Smooth muscle cell (in vitro differentiated cells): ENCODE data around the gene NTF4. TPM values are rescaled to one million over a fixed set of nuclear protein-coding genes. Genes with fewer than 3 reads are reported as not detected.
A peak's percentile ranks its signal among the peaks of the same experiment; 100 is the strongest.
"Not testable (repeated sequence)": the region's sequence is repeated elsewhere in the genome, so short reads cannot be mapped to it uniquely, and the experiment has no call there.

Experiments used
- DNase-seq: peaks from one replicate; lab custom pipeline; 2025; ENCODE audit not compliant: unreplicated experiment; lab: John Stamatoyannopoulos, UW
- H2AFZ ChIP-seq: fragments of 200-600 bp; sonication (generic); 2 replicates; pipeline ENCODE4 v1.6.0; 2016; ENCODE audit warnings: antibody characterized with exemption, low read depth, mild to moderate bottlenecking
- H3F3A ChIP-seq: fragments of 200-600 bp; sonication (generic); 2 replicates; pipeline ENCODE4 v1.6.0; 2017; ENCODE audit warnings: antibody characterized with exemption, low read depth
- H3K27ac ChIP-seq: fragments of 200-600 bp; sonication (generic); 2 replicates; pipeline ENCODE4 v1.5.1; 2016; ENCODE audit warnings: low read depth, mild to moderate bottlenecking
- H3K27me3 ChIP-seq: fragments of 200-600 bp; sonication (generic); 2 replicates; pipeline ENCODE4 v1.6.1; 2016; ENCODE audit warnings: low read depth, mild to moderate bottlenecking
- H3K36me3 ChIP-seq: fragments of 200-600 bp; sonication (generic); 2 replicates; pipeline ENCODE4 v1.5.1; 2016; ENCODE audit warnings: low read depth
- H3K4me1 ChIP-seq: fragments of 200-600 bp; sonication (generic); 2 replicates; pipeline ENCODE4 v1.5.1; 2016; ENCODE audit warnings: low read depth
- H3K4me2 ChIP-seq: fragments of 200-600 bp; sonication (generic); 2 replicates; pipeline ENCODE4 v1.6.0; 2016; ENCODE audit warnings: mild to moderate bottlenecking
- H3K4me3 ChIP-seq: fragments of 200-600 bp; sonication (generic); 2 replicates; pipeline ENCODE4 v1.5.1; 2016; ENCODE audit warnings: mild to moderate bottlenecking
- H3K79me2 ChIP-seq: fragments of 200-600 bp; sonication (generic); 2 replicates; pipeline ENCODE4 v1.6.0; 2016; ENCODE audit warnings: low read depth, mild to moderate bottlenecking
- H3K9ac ChIP-seq: fragments of 200-600 bp; sonication (generic); 2 replicates; pipeline ENCODE4 v1.6.0; 2016; ENCODE audit warnings: low read depth
- H3K9me3 ChIP-seq: fragments of 200-600 bp; sonication (generic); replicated peaks from 2 replicates; pipeline ENCODE4 v1.5.1; 2016; ENCODE audit warnings: low read depth
- H4K20me1 ChIP-seq: fragments of 200-600 bp; sonication (generic); 2 replicates; pipeline ENCODE4 v1.6.0; 2016; ENCODE audit warnings: low read depth
- WGBS: methylation state at CpG from one replicate; pipeline ENCODE4 v1.1.7; 2016; ENCODE audit warnings: low lambda C conversion rate; 5-methylcytosine and 5-hydroxymethylcytosine counted together
- polyA plus RNA-seq: library from polyadenylated mRNA; unstranded; fragments of >200 nt; fragmentation: Nextera tagmentation; extraction: Ambion mirVana; gene quantifications from 2 replicates; pipeline ENCODE4 v1.2.1, GENCODE V29; 2016
- total RNA-seq: library from RNA; depleted of rRNA; stranded (reverse); fragments of >200 nt; gene quantifications from 2 replicates; pipeline ENCODE4 v1.2.3, GENCODE V29; 2014
- TF ChIP-seq, protein P1 (sequence below): fragments of 200-600 bp; sonication (generic); IDR thresholded peaks from 2 replicates; pipeline ENCODE4 v1.5.1; 2017; ENCODE audit warnings: borderline replicate concordance, mild to moderate bottlenecking, antibody characterized with exemption; ENCODE audit not compliant: insufficient read depth, poor library complexity, severe bottlenecking

NTF4 gene
- total and polyA plus RNA-seq, 2 experiments from 2014 or later = 1.4 to 1.8 TPM

DNA sequence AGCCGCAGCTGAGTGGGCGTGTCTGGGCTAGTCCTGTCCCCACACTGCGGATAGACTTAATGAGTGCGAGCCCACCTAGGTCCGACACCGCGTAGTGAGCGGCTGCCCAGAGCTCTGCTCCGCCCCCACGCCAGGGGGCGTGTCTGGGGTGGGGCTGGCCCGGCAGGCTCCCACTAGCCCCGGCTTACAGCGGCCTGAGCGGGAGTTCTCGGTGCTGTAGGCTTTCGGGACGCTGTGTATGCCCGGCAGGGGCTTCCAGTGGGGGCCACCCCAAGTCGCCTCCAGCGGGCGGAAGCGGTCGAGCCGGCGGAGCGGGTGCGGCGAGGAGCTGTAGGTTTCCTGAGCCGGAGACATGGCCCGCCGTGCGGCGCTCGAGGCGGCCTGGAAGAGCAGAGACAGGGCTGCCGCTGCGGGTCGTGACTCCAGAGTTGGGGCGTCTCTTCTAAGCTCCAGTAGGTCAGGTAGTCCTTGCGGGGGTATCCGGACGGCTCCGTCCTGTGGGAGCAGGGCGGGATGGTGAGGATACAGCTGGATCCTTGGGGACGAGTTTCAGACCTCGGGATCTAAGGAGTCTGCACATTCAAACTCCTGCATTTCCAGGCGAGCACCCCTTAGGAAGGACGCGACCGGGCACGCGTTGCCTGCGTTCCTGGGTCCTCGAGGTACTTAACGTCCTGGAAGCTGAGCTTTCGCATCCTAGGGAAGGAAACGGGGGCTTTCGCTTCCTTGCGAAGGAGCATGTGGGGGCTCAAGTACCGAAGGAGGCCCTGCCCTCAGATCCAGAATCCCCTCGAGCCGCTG, 8.3 kb downstream of the NTF4 start:
- Histone ChIP-seq H3K4me2 (peak overlapping the region; percentile 91), H3K27ac (no peak overlapping the region), H4K20me1 (peaks cover 15% of the 10 kb centered on the region), H3K36me3 (no peaks in the 10 kb centered on the region), H3F3A (no peaks in the 10 kb centered on the region), H3K9me3 (no peaks in the 10 kb centered on the region), H3K79me2 (no peaks in the 10 kb centered on the region), H3K9ac (peak overlapping the region; percentile 1), H3K27me3 (no peaks in the 10 kb centered on the region), H2AFZ (peak overlapping the region; percentile 28), H3K4me3 (peak overlapping the region; percentile 53), H3K4me1 (peaks cover 3% of the 10 kb centered on the region)
- DNase-seq = peak; percentile 25
- WGBS = 2% methylated on average over 60 of the region's 63 CpGs
- TF ChIP-seq, protein P1, sequence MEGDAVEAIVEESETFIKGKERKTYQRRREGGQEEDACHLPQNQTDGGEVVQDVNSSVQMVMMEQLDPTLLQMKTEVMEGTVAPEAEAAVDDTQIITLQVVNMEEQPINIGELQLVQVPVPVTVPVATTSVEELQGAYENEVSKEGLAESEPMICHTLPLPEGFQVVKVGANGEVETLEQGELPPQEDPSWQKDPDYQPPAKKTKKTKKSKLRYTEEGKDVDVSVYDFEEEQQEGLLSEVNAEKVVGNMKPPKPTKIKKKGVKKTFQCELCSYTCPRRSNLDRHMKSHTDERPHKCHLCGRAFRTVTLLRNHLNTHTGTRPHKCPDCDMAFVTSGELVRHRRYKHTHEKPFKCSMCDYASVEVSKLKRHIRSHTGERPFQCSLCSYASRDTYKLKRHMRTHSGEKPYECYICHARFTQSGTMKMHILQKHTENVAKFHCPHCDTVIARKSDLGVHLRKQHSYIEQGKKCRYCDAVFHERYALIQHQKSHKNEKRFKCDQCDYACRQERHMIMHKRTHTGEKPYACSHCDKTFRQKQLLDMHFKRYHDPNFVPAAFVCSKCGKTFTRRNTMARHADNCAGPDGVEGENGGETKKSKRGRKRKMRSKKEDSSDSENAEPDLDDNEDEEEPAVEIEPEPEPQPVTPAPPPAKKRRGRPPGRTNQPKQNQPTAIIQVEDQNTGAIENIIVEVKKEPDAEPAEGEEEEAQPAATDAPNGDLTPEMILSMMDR = peak; percentile 31

DNA sequence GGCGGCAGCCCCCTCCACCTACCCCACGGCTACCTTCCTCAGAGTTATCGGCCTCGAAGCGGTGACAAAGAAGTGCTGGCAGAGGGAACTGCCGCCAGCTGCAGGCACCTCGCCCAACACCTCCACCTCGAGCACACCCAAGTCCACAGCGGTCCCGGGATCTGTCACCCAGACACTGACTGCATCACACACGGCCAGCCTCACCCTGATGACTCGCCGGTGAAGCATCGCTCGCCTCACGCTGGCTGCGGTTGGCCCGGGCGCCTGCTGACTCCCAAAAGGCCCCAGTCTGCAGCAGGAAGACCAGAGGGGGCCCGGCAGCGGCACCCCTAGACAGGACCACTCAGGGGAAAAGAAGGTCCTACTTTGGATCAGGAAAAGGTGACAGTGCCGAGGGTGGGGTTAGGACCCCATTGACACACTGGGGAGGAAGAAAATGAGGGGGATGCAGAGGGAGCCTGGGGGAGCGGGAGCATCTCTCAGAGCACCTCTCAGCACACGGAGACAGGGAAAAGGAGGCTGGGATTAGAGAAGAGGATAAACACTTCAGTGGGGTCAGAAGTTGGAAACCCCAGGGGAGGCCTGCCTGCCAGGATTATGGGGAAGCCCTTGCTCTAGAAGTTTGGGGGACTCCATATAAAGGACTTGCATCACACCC, 14.1 kb downstream of the NTF4 start:
- H3K9me3 ChIP-seq, DNase-seq, H2AFZ ChIP-seq, H4K20me1 ChIP-seq, H3K27me3 ChIP-seq, H3K4me3 ChIP-seq, H3F3A ChIP-seq, H3K9ac ChIP-seq, H3K79me2 ChIP-seq, H3K36me3 ChIP-seq, H3K4me1 ChIP-seq, H3K4me2 ChIP-seq: not testable (repeated sequence)
- WGBS = 46% methylated on average over 23 of the region's 24 CpGs
- H3K27ac ChIP-seq = peak overlapping the region; percentile 53

DNA sequence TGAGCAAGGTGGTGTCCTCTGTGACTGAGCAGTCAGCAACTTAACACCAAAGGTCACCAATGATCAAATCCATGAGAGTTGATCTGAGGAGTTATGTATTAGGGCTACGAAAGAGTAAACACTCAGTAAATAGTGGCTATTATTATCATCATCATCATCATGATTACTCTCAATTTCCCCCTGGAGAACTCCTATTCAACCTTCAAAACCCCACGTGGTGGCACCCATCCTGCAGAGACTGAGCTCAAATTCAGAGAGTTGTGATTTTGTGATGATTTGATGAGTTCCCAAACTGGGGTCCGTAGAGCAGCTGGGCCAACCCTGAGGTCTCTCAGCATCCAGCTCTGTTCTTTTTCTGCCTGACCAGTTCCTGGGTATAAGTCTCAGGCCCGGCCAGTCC, 14.8 kb downstream of the NTF4 start:
- H3K27ac ChIP-seq = peak overlapping the region; percentile 53
- not testable (repeated sequence) for H3K9me3 ChIP-seq

DNA sequence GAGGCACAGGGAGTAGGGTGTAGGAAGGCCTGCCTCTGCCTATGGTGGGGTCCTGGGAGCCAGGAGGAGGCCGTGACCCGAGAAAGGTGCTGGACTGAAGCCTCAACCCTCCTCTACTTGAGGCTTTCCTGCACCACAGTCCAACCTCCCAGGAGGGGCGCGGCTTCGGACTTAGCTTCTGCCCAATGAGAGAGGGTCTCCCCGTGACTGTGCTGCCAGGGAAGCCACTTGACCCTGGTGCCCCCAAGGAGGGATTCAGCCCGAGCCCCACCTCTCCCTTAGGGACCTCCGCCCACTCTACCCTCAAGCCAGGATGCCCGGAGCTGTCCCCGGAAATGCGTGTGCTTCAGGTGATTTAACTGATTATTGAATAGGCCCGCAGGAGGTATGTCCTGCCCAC, 15.6 kb downstream of the NTF4 start, which contains the start of gene CGB8:
CGB8 (minus strand) TSS at position 101 of the 400 bp plus-strand sequence. CDS start 372 bp downstream, outside the sequence.
- not testable (repeated sequence) for H3K79me2 ChIP-seq, H4K20me1 ChIP-seq, H3F3A ChIP-seq, H3K4me3 ChIP-seq, H3K36me3 ChIP-seq, H3K4me2 ChIP-seq, H2AFZ ChIP-seq, H3K27me3 ChIP-seq, H3K9ac ChIP-seq, H3K9me3 ChIP-seq, H3K4me1 ChIP-seq, DNase-seq, H3K27ac ChIP-seq
- 83% methylated on average over 10 of the region's 12 CpGs for WGBS

More for the DNA sequence above, 14.8 kb downstream of the NTF4 start:
- H3F3A ChIP-seq, H3K36me3 ChIP-seq, H3K27me3 ChIP-seq, H3K4me2 ChIP-seq, H2AFZ ChIP-seq, H3K4me1 ChIP-seq, H3K4me3 ChIP-seq, H3K9ac ChIP-seq, H4K20me1 ChIP-seq, H3K79me2 ChIP-seq, DNase-seq: not testable (repeated sequence)
- WGBS = 87% methylated on average over 3 of the region's 4 CpGs

DNA sequence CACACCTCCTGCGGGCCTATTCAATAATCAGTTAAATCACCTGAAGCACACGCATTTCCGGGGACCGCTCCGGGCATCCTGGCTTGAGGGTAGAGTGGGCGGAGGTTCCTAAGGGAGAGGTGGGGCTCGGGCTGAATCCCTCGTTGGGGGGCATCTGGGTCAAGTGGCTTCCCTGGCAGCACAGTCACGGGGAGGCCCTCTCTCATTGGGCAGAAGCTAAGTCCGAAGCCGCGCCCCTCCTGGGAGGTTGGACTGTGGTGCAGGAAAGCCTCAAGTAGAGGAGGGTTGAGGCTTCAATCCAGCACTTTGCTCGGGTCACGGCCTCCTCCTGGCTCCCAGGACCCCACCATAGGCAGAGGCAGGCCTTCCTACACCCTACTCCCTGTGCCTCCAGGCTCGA, 21.1 kb downstream of the NTF4 start, which contains the start of gene CGB5:
CGB5 (plus strand) TSS at position 301 of the 400 bp plus-strand sequence. CDS start 362 bp downstream, outside the sequence.
- not testable (repeated sequence) for H3K27ac ChIP-seq, H3K79me2 ChIP-seq, H3K9me3 ChIP-seq, H3K27me3 ChIP-seq, H3F3A ChIP-seq, H3K4me2 ChIP-seq, DNase-seq, H3K9ac ChIP-seq, H3K4me3 ChIP-seq, H2AFZ ChIP-seq, H4K20me1 ChIP-seq, H3K4me1 ChIP-seq, H3K36me3 ChIP-seq
- WGBS = 83% methylated on average over 15 of the region's 15 CpGs

DNA sequence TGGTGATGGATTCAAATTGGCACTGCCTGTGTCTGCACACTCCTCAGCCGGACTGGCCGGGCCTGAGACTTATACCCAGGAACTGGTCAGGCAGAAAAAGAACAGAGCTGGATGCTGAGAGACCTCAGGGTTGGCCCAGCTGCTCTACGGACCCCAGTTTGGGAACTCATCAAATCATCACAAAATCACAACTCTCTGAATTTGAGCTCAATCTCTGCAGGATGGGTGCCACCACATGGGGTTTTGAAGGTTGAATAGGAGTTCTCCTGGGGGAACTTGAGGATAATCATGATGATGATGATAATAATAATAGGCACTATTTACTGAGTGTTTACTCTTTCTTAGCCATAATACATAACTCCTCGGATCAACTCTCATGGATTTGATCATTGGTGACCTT, 22.0 kb downstream of the NTF4 start:
- H3K36me3 ChIP-seq, DNase-seq, H3K9me3 ChIP-seq, H3K9ac ChIP-seq, H3K4me1 ChIP-seq, H3F3A ChIP-seq, H3K4me2 ChIP-seq, H3K27ac ChIP-seq, H2AFZ ChIP-seq, H3K4me3 ChIP-seq, H3K27me3 ChIP-seq, H3K79me2 ChIP-seq, H4K20me1 ChIP-seq: not testable (repeated sequence)
- 99% methylated on average over 3 of the region's 4 CpGs for WGBS
